Measurements from ENCODE around the gene FOXA2. TPM values are rescaled to one million over a fixed set of nuclear protein-coding genes. Genes with fewer than 3 reads are reported as not detected.

FOXA2 gene
- total and polyA plus RNA-seq, 2 of the 13 experiments (the other 11 are each of a cell fraction or from before 2014, with no cell fraction given): 8.8 to 12.2 TPM

DNA sequence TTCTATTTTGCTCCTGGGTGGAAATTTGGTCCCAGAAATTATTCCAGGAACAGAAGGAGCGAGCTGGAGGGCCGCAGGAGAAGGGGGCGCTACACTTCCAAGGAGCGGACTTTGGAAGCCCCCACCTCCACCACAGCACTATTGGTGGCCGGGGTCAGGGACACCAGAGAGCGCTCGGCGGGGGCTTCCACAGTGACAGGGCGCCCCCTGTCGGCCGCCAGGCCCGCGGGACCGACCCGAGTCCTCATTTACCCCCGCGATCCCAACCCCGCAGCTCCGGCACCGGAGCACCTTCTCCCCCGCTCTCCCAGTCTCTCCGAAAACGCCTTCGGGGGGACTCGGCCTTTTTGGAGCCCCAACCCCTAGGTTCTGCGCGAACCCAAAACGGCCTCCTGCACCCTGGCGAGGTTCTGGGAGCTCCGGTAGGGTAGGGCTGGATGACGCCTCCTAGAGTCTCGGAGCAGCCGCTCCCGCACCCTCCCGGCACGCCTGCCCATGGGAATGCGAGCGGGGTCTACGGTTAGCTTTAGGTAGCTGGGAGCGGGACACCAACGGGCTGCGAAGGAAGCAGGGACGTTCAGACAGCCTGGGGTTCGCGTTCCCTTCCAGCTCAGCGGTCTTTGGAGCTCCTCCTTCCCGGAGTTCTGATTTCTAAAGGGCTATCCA lies 2.4 kb upstream of the FOXA2 start (continued):
- TF ChIP-seq, protein P1, sequence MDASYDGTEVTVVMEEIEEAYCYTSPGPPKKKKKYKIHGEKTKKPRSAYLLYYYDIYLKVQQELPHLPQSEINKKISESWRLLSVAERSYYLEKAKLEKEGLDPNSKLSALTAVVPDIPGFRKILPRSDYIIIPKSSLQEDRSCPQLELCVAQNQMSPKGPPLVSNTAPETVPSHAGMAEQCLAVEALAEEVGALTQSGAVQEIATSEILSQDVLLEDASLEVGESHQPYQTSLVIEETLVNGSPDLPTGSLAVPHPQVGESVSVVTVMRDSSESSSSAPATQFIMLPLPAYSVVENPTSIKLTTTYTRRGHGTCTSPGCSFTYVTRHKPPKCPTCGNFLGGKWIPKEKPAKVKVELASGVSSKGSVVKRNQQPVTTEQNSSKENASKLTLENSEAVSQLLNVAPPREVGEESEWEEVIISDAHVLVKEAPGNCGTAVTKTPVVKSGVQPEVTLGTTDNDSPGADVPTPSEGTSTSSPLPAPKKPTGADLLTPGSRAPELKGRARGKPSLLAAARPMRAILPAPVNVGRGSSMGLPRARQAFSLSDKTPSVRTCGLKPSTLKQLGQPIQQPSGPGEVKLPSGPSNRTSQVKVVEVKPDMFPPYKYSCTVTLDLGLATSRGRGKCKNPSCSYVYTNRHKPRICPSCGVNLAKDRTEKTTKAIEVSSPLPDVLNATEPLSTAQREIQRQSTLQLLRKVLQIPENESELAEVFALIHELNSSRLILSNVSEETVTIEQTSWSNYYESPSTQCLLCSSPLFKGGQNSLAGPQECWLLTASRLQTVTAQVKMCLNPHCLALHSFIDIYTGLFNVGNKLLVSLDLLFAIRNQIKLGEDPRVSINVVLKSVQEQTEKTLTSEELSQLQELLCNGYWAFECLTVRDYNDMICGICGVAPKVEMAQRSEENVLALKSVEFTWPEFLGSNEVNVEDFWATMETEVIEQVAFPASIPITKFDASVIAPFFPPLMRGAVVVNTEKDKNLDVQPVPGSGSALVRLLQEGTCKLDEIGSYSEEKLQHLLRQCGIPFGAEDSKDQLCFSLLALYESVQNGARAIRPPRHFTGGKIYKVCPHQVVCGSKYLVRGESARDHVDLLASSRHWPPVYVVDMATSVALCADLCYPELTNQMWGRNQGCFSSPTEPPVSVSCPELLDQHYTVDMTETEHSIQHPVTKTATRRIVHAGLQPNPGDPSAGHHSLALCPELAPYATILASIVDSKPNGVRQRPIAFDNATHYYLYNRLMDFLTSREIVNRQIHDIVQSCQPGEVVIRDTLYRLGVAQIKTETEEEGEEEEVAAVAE (CRISPR knock-in tag; IDR thresholded peaks at IDR 0.05; ENCODE audit: borderline replicate concordance): no peak
- TF ChIP-seq SMARCC2 (IDR thresholded peaks at IDR 0.05): no peak
- no peak for TF ChIP-seq ZNF33A (CRISPR knock-in tag; IDR thresholded peaks at IDR 0.05; ENCODE audit: borderline replicate concordance)
- TF ChIP-seq KLF13 (CRISPR knock-in tag; IDR thresholded peaks at IDR 0.05): no peak
- TF ChIP-seq, protein P2, sequence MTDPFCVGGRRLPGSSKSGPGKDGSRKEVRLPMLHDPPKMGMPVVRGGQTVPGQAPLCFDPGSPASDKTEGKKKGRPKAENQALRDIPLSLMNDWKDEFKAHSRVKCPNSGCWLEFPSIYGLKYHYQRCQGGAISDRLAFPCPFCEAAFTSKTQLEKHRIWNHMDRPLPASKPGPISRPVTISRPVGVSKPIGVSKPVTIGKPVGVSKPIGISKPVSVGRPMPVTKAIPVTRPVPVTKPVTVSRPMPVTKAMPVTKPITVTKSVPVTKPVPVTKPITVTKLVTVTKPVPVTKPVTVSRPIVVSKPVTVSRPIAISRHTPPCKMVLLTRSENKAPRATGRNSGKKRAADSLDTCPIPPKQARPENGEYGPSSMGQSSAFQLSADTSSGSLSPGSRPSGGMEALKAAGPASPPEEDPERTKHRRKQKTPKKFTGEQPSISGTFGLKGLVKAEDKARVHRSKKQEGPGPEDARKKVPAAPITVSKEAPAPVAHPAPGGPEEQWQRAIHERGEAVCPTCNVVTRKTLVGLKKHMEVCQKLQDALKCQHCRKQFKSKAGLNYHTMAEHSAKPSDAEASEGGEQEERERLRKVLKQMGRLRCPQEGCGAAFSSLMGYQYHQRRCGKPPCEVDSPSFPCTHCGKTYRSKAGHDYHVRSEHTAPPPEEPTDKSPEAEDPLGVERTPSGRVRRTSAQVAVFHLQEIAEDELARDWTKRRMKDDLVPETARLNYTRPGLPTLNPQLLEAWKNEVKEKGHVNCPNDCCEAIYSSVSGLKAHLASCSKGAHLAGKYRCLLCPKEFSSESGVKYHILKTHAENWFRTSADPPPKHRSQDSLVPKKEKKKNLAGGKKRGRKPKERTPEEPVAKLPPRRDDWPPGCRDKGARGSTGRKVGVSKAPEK (CRISPR knock-in tag; IDR thresholded peaks at IDR 0.05; ENCODE audit: borderline replicate concordance): peak; percentile 96; the same call in 1 of the 2 replicates
- no peak; the same call in 1 of the 2 replicates for TF ChIP-seq ZFP90 (CRISPR knock-in tag; IDR thresholded peaks at IDR 0.05; ENCODE audit: borderline replicate concordance)
- TF ChIP-seq, protein P3, sequence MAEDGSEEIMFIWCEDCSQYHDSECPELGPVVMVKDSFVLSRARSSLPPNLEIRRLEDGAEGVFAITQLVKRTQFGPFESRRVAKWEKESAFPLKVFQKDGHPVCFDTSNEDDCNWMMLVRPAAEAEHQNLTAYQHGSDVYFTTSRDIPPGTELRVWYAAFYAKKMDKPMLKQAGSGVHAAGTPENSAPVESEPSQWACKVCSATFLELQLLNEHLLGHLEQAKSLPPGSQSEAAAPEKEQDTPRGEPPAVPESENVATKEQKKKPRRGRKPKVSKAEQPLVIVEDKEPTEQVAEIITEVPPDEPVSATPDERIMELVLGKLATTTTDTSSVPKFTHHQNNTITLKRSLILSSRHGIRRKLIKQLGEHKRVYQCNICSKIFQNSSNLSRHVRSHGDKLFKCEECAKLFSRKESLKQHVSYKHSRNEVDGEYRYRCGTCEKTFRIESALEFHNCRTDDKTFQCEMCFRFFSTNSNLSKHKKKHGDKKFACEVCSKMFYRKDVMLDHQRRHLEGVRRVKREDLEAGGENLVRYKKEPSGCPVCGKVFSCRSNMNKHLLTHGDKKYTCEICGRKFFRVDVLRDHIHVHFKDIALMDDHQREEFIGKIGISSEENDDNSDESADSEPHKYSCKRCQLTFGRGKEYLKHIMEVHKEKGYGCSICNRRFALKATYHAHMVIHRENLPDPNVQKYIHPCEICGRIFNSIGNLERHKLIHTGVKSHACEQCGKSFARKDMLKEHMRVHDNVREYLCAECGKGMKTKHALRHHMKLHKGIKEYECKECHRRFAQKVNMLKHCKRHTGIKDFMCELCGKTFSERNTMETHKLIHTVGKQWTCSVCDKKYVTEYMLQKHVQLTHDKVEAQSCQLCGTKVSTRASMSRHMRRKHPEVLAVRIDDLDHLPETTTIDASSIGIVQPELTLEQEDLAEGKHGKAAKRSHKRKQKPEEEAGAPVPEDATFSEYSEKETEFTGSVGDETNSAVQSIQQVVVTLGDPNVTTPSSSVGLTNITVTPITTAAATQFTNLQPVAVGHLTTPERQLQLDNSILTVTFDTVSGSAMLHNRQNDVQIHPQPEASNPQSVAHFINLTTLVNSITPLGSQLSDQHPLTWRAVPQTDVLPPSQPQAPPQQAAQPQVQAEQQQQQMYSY (CRISPR knock-in tag; IDR thresholded peaks at IDR 0.05): no peak
- TF ChIP-seq MAFF (IDR thresholded peaks at IDR 0.05; ENCODE audit: low read depth, low read length): no peak
- TF ChIP-seq FOXA1 (IDR thresholded peaks at IDR 0.05): no peak
- peak; percentile 41; the same call in 1 of the 2 replicates for TF ChIP-seq FOXA1 (CRISPR knock-in tag; IDR thresholded peaks at IDR 0.05)
- TF ChIP-seq JARID2 (CRISPR knock-in tag; IDR thresholded peaks at IDR 0.05; ENCODE audit: insufficient replicate concordance): no peak
- TF ChIP-seq, protein P4, sequence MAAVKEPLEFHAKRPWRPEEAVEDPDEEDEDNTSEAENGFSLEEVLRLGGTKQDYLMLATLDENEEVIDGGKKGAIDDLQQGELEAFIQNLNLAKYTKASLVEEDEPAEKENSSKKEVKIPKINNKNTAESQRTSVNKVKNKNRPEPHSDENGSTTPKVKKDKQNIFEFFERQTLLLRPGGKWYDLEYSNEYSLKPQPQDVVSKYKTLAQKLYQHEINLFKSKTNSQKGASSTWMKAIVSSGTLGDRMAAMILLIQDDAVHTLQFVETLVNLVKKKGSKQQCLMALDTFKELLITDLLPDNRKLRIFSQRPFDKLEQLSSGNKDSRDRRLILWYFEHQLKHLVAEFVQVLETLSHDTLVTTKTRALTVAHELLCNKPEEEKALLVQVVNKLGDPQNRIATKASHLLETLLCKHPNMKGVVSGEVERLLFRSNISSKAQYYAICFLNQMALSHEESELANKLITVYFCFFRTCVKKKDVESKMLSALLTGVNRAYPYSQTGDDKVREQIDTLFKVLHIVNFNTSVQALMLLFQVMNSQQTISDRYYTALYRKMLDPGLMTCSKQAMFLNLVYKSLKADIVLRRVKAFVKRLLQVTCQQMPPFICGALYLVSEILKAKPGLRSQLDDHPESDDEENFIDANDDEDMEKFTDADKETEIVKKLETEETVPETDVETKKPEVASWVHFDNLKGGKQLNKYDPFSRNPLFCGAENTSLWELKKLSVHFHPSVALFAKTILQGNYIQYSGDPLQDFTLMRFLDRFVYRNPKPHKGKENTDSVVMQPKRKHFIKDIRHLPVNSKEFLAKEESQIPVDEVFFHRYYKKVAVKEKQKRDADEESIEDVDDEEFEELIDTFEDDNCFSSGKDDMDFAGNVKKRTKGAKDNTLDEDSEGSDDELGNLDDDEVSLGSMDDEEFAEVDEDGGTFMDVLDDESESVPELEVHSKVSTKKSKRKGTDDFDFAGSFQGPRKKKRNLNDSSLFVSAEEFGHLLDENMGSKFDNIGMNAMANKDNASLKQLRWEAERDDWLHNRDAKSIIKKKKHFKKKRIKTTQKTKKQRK (IDR thresholded peaks at IDR 0.05; ENCODE audit: low read length): no peak
- TF ChIP-seq U2AF1 (optimal IDR thresholded peaks at IDR 0.05; ENCODE audit: low read depth, low read length): peak; percentile 89
- no peak for TF ChIP-seq SRSF9 (IDR thresholded peaks at IDR 0.05; ENCODE audit: borderline replicate concordance, insufficient read depth, low read depth, low read length, poor library complexity, severe bottlenecking)
